Right forelimb (tissue), 1 donor: ENCODE data around the gene LGR5.

Experiments used
- DNase-seq: peaks from one replicate; pipeline ENCODE4 v3.0.0-alpha.2; 2018

The LGR5 gene, protein sequence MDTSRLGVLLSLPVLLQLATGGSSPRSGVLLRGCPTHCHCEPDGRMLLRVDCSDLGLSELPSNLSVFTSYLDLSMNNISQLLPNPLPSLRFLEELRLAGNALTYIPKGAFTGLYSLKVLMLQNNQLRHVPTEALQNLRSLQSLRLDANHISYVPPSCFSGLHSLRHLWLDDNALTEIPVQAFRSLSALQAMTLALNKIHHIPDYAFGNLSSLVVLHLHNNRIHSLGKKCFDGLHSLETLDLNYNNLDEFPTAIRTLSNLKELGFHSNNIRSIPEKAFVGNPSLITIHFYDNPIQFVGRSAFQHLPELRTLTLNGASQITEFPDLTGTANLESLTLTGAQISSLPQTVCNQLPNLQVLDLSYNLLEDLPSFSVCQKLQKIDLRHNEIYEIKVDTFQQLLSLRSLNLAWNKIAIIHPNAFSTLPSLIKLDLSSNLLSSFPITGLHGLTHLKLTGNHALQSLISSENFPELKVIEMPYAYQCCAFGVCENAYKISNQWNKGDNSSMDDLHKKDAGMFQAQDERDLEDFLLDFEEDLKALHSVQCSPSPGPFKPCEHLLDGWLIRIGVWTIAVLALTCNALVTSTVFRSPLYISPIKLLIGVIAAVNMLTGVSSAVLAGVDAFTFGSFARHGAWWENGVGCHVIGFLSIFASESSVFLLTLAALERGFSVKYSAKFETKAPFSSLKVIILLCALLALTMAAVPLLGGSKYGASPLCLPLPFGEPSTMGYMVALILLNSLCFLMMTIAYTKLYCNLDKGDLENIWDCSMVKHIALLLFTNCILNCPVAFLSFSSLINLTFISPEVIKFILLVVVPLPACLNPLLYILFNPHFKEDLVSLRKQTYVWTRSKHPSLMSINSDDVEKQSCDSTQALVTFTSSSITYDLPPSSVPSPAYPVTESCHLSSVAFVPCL

DNA sequence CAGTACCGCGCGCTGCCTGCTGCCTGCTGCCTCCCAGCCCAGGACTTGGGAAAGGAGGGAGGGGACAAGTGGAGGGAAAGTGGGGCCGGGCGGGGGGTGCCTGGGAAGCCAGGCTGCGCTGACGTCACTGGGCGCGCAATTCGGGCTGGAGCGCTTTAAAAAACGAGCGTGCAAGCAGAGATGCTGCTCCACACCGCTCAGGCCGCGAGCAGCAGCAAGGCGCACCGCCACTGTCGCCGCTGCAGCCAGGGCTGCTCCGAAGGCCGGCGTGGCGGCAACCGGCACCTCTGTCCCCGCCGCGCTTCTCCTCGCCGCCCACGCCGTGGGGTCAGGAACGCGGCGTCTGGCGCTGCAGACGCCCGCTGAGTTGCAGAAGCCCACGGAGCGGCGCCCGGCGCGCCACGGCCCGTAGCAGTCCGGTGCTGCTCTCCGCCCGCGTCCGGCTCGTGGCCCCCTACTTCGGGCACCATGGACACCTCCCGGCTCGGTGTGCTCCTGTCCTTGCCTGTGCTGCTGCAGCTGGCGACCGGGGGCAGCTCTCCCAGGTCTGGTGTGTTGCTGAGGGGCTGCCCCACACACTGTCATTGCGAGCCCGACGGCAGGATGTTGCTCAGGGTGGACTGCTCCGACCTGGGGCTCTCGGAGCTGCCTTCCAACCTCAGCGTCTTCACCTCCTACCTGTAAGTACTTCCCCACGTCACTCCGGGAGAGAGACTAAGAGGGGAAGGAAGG is at the start of gene LGR5:
Gene LGR5 (plus strand): TSS at position 186 of the 732 bp plus-strand sequence. CDS start 283 bp downstream, at position 469.
- DNase-seq = peak; percentile 88

DNA sequence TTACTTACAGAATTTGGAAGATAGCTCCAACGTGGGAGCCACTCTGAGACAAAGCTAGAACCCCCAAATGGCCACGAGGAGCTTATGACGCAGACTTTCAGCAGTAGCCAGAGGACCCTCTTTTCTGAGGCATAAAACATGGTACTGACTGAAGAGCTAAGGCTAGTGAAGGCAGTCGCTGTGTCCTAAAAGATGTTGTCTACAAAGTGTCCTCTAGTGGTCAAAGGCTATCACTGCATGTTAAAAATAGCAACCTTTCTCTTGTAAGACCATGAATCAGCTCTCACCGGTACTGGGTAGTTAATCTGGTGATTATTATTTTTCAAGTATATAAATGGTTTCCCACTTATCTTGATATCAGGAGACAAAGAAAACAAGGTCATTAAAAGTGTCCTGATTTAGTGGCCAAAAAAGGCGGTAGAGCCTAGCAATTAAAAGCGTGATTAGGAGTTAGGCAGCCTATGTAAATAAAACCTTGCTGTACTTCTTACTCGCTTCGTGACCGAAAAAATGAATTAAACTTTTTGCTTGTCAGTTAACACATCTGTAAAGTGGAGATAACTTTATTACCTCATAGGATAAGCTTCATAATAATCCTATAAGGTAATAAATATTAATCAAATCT is 47.0 kb upstream of the LGR5 start:
- DNase-seq = no peak

DNA sequence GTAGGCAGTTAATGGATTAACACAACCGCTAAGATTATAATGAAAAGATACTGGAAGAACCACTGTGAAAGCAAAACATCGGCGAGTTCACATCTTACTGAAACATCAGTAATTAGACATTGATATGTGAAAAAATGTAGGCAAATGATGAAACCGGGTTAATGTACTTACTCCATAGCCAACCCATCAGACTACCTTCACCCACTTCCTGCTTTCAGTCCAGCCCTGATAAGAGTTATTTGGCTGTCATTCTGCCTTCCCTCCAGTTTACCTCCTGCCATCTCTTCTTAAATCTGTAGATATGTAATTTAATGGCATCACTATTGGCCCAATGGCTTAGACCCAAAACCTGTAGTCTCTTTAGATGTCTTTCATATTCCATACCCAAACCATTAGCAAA is 46.0 kb upstream of the LGR5 start:
- no peak for DNase-seq

DNA sequence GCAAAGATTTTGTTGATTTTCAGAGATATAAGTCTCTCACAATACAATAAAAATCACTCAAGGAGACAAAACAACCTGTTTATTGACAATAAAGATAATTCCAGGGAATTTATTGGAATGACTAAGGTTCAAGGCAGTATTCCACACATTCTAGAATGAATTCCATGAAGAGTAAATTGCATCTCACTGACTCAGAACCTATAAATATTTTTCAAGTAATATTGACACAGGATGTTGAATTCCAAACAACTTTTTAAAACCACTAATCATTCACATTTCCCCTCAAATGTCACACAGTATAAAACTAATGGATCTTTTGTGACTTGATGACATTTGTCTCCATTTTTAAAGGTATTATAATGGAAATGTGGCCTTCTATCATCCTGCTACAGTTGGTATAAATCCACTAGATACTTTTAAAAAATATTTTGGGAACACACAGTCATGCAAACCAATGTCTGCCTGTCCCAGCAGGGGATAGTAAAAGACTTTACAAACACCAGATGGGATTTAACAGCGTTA is 42.1 kb upstream of the LGR5 start:
- DNase-seq = no peak

DNA sequence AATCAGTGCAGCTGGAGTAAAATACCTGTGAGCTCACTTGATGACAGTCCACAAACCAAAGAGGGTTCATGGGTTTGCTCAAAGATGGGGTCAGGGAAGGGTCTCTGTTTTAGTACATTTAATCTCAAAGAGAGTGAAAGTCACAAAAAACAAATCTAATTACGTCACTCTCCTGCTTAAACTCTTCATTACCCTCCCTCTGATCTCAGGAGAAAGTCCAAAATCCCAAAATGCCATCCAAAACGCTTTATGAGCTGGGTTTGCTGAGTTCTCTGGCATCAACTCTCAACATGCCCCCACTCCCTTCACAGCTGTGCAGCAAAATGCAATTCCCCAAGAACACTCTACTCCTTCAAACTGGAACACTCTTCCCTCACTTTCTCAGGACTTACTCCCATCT is 40.4 kb upstream of the LGR5 start:
- no peak for DNase-seq

DNA sequence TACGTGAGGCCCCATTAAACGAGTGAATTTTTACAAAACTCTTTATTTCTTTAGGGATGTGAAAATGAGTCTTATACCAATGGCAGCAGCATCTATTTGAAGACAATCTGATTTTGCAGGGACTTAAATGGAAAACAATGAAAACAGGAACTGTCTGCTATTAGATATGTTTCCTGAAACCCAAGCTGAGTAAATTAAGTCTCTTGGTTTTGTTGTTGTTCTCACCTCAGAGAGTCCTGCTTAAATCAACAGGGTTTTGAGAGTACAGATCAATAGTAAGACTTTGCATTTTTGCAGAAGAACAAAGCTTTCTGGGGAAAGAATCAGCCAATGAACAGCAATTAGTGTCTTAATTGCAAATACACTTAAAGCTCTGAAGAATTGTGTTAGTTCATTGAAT is 39.1 kb upstream of the LGR5 start:
- DNase-seq = no peak

DNA sequence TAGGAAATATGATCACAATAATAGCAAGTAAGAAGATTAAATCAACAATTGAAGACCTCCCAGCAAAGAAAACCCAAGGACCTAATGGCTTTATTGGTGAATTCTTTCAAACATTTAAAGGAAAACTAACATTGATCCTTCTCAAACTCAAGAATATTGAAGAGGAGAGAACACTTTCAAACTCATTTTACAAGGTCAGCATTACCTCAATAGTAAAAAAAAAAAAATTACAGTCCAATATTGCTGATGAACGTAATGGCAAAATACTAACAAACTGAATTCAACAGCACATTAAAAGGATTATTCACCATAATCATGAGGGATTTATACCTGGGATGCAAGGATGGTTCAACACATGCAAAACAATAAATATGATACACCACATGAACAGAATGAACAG is 33.7 kb upstream of the LGR5 start:
- no peak for DNase-seq

DNA sequence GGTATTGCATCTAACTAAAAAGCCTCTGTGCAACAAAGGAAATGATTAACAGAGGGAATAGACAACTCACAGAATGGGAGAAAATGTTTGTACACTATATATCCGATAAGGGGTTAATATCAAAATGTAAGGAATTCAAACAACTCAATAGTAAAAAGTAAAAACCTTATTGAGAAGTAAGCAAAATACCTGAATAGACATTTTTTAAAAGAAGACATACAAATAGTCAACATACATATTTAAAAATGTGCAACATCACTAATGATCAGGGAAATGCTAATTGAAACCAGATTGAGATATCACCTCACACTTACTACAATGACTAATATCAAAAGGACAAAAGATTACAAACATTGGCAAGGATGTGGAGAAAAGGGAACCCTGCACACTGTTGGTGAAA is 31.9 kb upstream of the LGR5 start:
- DNase-seq = no peak

DNA sequence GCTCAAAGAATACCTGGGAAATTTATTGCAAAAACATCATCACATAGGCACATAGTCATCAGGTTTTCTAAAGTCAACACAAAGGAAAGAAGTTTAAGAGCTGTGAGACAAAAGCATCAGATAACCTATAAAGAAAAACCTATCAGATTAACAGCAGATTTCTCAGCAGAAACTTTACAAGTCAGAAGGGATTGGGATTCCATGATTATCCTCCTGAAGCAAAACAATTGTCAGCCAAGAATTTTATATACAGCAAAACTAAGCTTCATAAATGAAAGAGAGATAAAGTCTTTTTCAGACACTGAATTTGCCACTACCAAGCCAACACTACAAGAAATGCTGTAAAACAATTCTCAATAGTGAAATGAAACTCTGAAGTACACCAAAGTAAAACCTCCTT is 28.8 kb upstream of the LGR5 start:
- DNase-seq = no peak

DNA sequence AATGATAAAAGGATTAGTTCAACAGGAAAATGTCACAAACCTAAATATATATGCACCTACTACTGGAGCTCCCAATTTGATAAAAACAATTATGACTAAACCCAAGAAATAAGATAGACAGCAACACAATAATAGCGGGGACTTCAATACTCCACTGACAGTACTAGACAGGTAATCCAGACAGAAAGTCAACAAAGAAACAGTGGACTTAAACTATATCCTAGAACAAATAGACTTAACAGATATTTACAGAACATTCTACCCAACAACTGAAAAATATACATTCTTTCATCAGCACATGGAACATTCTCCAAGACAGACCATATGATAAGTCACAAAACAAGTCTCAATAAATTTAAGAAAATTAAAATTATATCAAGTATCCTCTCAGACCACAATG is 28.0 kb upstream of the LGR5 start:
- no peak for DNase-seq

DNA sequence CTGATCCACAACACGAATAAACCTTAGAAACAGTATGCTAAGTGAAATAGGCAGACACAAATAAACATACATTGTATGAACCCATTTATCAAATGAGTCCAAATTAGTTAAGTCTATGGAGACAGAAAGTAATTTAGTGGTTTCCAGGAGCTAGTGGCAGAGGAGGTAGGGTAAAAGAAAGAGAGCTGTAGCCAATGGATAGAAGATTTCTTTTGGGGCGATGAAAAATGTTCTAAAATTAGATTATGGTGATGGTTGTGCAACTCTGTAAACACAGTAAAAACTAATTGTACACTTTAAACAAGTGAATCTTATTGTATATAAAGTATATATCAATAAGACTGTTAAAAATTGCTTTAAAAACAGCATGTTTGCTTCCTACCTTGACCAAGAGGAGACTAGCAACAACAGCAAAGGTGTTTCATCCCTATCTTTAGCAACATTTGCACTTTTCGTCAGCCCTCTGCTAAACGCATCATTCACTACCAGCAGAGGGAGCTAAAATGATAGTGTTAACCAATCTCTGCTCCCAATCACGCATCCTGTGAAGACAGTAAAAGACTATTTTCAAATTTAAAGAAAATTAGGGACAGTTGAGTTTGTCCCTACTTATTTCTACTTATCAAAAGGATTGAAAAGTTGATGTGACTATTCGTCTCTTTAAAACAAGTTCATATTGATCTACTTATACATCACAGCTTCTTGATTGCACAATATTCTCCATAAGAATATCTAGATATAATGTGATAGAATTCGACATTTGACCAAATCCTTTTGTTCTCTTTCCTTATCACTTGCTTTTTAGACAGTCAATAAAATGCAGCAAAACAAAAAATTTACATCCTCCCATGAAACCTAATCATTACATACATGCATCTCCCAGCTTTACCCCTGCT is 24.0 kb upstream of the LGR5 start:
- no peak for DNase-seq

DNA sequence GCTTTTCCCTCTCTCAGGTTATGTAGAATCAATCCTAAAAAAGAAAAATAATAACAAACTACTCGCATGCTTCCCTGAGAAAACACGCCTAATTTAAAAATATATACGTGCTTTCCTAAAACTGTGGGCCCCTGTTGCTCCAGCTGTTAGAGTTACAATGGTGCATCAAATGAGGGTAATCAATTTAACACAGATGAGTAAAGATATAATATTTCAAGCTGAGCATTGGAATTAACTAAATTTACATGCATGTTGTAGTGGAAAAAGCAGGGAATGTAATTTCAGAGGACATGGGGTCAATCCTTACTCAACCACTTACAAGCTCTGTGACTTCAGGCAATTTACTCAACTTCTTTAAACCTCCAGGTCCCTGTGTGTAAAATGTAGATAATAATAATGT is 22.4 kb upstream of the LGR5 start:
- no peak for DNase-seq

DNA sequence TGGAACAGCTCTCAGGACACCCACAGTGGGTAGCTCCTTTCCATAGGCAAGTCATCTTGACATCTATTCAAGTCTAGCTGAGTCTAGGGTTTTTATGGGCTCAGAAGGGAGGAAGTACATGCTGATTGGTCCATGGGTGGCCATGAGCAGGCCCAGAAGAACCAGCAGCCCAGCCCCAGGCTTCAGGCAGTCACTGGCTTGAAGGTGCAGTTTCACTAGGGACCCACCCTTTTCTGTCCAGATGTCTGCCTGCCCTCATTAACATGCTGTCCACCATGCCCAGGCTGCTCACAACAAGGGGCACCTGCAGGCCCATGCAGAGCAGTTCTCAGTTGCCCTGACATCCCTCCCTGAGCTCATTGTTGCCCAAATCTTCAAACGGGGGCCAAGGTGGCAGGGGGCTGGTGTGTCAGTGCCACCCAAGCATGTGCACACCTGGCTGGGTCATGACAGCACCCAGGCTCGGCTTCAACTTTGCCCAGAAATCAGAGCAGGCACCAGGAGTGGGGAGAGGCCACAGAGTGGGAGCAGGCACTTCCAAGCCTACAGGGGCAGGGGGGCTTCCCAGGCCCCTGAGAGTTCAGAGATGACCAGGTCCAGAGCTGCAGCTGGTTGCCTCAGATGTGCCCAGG is 18.7 kb upstream of the LGR5 start:
- no peak for DNase-seq

DNA sequence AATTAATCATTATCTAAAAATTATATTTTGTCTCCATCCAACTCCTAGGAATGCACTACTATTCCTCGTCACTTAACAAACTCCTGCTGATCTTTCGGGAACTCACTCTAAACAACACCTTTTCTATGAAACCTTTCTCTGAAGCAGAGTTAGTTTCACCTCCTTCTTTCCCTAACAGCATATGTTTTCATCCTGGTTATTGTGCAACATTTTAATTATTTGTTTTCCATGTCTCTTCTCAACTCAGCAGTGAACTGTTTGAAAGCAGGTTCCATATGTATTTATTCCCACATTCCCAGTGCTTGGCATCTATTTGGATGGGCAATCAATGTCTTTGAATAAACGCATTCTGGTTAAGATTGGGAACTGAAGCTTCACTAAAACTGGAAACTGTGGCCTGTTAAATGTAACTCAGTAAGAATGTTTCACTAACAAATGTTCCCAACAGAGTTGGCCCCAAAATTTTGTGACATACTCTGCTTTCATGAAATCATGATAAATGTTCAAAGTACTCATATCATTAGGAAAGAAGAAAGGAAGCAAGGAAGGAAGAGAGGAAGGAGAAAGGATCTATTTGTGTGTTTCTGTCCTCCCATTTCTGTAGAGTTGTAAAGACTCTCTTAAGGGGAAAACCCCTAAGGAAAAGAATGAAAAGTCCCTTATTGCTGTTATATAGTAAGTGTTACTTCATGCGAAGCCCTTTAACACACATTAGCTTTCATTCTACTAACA is 13.9 kb upstream of the LGR5 start:
- no peak for DNase-seq

DNA sequence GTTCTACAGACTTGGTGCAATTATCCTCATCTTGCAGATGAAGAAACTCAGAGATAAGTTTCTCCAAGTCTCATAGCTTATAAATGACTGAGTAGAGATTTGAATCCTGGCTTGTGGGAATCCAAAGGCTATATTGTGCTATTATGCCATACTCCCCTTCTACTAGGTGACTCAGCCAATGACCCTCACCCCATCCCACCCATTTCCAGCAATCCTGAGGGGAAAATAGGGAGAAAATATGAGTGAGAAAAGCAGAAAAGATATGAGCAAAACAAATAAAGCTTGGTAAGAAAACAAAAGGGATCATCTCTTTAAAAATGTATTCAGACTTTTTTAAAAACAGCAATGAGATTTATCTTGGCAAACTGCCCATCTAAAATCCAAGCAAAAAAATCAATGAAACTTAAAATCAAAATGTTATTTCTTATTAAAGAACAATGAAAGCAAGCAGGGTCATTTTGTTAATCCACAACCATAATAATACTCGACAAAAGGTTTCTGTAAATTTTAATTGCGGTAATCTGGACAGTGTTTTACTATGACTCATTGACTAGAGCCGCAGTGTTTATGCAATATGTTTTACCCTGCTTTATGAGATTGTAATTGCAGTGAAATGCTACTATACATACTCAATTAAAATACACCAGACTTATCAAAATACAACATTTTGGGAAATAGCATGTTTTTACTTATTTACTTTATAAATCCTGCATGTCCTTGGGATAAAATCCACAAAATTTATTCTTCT is 13.1 kb upstream of the LGR5 start:
- DNase-seq = no peak

DNA sequence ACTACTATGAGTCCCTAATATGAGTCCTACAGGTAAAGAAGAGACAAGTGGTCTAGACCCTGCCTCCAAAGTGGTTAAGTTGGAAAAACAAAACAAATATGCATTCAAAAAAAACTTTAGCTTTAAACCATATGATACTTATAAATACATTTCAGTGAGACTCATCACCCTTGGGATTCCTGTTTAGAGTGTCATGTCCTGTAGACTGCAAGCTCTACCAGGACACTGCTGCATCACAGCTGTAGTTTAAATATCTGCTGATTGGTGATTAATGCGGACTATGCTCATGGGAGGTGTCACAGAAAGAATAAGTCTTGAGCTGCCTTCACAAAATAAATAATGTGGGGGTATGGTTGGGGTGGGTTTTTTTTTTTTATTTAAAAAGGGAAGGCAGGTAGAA is 8.8 kb upstream of the LGR5 start:
- no peak for DNase-seq

DNA sequence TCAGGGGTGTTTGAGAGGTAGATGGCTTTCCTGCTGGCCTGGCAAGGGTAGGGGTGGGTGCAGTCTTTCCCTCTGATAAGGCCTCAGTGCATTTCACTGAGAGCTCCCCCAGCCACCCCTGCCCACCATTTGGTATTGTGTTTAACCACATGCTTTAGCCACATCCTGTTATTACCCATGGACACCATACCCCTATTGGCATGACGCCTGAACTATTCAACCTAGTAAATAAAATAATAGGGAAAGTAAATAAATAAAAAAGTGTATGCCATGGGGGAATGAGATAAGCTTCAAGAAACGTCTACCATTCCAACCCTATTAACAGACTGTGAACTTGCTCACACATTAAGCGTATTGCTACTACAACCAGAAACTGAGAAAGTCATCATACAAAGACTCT is 7.6 kb upstream of the LGR5 start:
- no peak for DNase-seq

DNA sequence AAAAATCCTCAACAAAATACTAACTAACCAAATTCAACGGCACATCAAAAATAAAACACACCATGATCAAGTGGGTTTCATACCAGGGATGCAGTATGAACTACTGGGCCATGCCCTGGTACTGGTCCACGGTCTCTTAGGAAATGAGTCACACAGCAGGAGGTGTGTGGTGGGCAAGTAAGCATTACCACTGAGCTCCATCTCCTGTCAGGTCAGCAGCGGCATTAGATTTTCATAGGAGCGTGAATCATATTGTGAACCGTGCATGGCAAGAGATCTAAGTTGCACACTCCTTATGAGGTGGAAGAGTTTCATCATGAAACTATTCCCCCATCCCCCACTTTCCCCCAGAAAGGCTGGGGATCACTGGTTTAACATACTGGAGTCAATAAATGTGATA is 6.7 kb upstream of the LGR5 start:
- no peak for DNase-seq

DNA sequence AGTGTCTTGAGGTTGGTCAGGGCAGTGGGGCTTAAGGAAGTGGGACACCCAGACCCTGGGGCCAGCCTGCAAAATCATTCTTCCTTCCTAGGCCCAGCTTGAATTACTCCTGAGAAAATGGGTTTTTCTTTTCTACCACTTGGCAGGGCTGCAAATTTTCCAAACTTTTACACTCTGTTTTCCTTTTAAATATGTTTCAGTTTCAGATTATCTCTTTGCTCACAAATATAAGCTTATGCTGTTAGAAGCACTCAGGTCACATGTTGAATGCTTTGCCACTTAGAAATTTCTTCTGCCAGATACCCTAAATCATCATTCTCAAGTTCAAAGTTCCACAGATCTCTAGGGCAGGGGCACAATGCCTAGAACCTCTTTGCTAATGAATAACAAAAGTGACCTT is 2.9 kb upstream of the LGR5 start:
- no peak for DNase-seq
